Nephron progenitor cell (in vitro differentiated cells): ENCODE results near the gene HOXC12.

Source experiments
- DNase-seq: peaks from one replicate; pipeline ENCODE4 v3.0.0; 2021
- H3K27ac Mint-ChIP-seq: 2 replicates; pipeline ENCODE4 v1.8.0; 2021; ENCODE audit warnings: mild to moderate bottlenecking, moderate library complexity, mixed read lengths
- H3K27me3 Mint-ChIP-seq: 2 replicates; pipeline ENCODE4 v1.8.0; 2021; ENCODE audit warnings: mild to moderate bottlenecking, low read depth, mixed read lengths; ENCODE audit not compliant: poor library complexity
- H3K36me3 Mint-ChIP-seq: 2 replicates; pipeline ENCODE4 v1.8.0; 2021; ENCODE audit warnings: low read depth, mixed read lengths
- H3K4me1 Mint-ChIP-seq: 2 replicates; pipeline ENCODE4 v1.8.0; 2021; ENCODE audit warnings: mixed read lengths
- H3K4me3 Mint-ChIP-seq: 2 replicates; pipeline ENCODE4 v1.8.0; 2021; ENCODE audit warnings: mild to moderate bottlenecking, moderate library complexity, mixed read lengths
- H3K9me3 Mint-ChIP-seq: 2 replicates; pipeline ENCODE4 v1.8.0; 2021; ENCODE audit warnings: mild to moderate bottlenecking, moderate library complexity, mixed read lengths
- CTCF ChIP-seq: fragments of 200-600 bp; sonication (generic); IDR thresholded peaks from 2 replicates; pipeline ENCODE4 v1.5.0; 2021; ENCODE audit warnings: antibody characterized with exemption

The HOXC12 gene

GRCh38 chr12:53954694-53955035 is at the start of gene HOXC12:
HOXC12 (plus strand) TSS chr12:53954903; CDS start chr12:53954930, 27 bp downstream.
- H3K4me3 Mint-ChIP-seq: peak within 1 kb of the TSS; percentile 20
- H3K27ac Mint-ChIP-seq: no peak within 1 kb of the TSS
- peaks cover 12% of the 10 kb centered on the region for H3K4me1 Mint-ChIP-seq
- DNase-seq: no peak
- peaks cover 100% of the 10 kb centered on the region for H3K27me3 Mint-ChIP-seq
- no peak for TF ChIP-seq CTCF
- no peaks in the 10 kb centered on the region for H3K36me3 Mint-ChIP-seq
- no peaks in the 10 kb centered on the region for H3K9me3 Mint-ChIP-seq

GRCh38 chr12:53907103-53907502 is 47.6 kb upstream of the HOXC12 start:
- no peaks in the 10 kb centered on the region for H3K9me3 Mint-ChIP-seq
- no peak for DNase-seq
- no peak overlapping the region for H3K4me3 Mint-ChIP-seq
- TF ChIP-seq CTCF: no peak
- H3K27me3 Mint-ChIP-seq: peaks cover 62% of the 10 kb centered on the region
- H3K36me3 Mint-ChIP-seq: no peaks in the 10 kb centered on the region
- H3K27ac Mint-ChIP-seq: no peak overlapping the region
- H3K4me1 Mint-ChIP-seq: no peaks in the 10 kb centered on the region

GRCh38 chr12:53916788-53917655 is 37.7 kb upstream of the HOXC12 start:
- H3K27ac Mint-ChIP-seq: no peak overlapping the region
- no peak for DNase-seq
- no peaks in the 10 kb centered on the region for H3K9me3 Mint-ChIP-seq
- no peaks in the 10 kb centered on the region for H3K36me3 Mint-ChIP-seq
- H3K4me3 Mint-ChIP-seq: no peak overlapping the region
- H3K4me1 Mint-ChIP-seq: no peaks in the 10 kb centered on the region
- H3K27me3 Mint-ChIP-seq: peaks cover 99% of the 10 kb centered on the region
- no peak for TF ChIP-seq CTCF

GRCh38 chr12:53924521-53925405 is 29.9 kb upstream of the HOXC12 start:
- H3K4me1 Mint-ChIP-seq: no peaks in the 10 kb centered on the region
- H3K9me3 Mint-ChIP-seq: peaks cover 14% of the 10 kb centered on the region
- TF ChIP-seq CTCF: no peak
- no peak for DNase-seq
- no peak overlapping the region for H3K4me3 Mint-ChIP-seq
- H3K27me3 Mint-ChIP-seq: peaks cover 99% of the 10 kb centered on the region
- no peaks in the 10 kb centered on the region for H3K36me3 Mint-ChIP-seq
- no peak overlapping the region for H3K27ac Mint-ChIP-seq

- TF ChIP-seq CTCF: no peak
- H3K27ac Mint-ChIP-seq: no peak overlapping the region
- H3K9me3 Mint-ChIP-seq: peaks cover 14% of the 10 kb centered on the region
- no peak for DNase-seq
- no peak overlapping the region for H3K4me3 Mint-ChIP-seq
- peaks cover 100% of the 10 kb centered on the region for H3K27me3 Mint-ChIP-seq
- H3K36me3 Mint-ChIP-seq: no peaks in the 10 kb centered on the region
- no peaks in the 10 kb centered on the region for H3K4me1 Mint-ChIP-seq
Measured at GRCh38 chr12:53927220-53928029, 27.3 kb upstream of the HOXC12 start.
